ENCODE data around the gene TMCO4.
A peak's percentile ranks its signal among the peaks of the same experiment; 100 is the strongest.
"Not testable (repeated sequence)": the region's sequence is repeated elsewhere in the genome, so short reads cannot be mapped to it uniquely, and the experiment has no call there.

The TMCO4 gene

DNA sequence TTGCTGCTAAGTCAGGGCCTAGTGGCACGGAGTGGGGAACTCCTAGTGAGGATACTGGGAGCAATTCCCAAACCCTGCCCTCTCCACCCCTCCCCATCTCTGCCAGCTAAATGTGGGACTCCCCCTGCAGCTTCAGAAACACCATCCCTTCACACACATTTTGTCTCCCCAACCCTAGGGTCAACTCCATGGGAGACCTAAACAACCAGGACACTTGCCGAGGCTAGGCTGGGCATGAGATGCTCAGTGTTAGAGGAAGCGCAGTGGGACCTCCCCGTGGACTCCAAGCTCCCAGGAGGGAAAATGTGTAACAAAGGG is 13.9 kb upstream of the TMCO4 start:
- DNase-seq (ENCODE audit: low spot score) = no peak

DNA sequence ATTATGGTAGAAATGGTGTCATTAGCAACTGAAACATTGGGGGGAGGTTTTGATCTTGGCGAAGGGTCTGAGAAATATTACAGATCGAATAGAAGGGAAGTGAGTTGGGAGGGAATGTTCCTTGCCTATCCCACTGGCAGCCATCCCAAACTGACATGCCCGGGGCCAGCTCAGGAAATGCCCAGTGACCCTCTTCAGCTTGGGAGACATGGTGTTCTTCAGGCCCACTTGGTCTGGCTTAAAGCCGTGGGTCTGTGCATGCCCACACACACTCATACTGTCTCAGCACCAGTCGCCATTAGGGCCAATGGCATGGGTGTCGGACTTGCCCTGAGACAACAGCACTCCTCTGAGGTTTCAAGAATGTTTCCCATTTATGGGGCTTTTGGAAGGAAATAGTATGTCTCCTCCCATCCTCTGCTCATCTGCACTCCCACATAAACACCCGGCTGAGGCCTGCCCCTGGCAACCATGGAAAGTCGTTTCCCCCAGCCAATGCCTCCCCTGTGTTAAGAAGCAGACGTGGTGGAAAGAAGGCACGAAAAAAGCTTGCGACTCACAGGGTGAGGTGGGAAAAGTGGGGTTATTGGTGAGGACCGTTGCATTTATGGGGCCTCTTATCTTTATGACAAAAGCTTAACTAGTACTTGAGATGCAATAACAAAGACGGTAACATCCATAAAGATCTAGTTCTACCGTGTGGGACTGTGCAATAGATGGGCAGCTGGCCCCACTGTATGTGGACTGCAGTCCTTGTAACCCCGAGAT is 13.3 kb upstream of the TMCO4 start:
- DNase-seq (ENCODE audit: low spot score) = no peak

DNA sequence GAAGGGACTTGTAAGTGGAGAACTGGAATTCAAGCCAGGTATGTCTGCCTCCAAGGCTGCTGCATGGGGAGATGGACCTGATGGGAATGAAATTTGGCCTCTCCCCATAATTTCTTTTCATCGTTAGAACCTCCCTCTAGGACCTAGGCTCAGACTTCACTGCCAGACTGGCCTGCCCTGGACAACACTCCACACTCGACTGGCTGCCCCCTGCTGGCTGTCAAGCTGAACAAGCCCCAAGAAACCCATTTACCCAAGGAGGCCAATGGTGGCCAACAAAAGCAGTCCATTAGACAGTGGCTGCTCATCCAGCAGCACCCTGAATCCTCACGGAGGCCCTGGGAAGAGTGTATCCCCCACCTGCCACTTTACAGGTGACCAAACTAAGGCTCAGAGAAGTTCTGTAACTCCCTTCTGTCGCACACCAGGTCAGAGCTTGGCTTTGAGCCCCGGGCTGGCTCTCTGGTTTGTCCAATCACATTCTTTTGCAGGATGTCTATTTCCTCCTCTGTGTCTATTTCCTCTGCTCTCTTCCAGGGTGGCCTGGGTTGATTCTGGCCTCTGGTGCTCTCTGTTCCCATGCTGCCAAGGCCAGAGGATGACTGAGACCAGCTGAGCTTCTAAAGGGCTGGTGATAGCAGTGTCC is 11.6 kb upstream of the TMCO4 start:
- DNase-seq (ENCODE audit: low spot score) = peak; percentile 69

DNA sequence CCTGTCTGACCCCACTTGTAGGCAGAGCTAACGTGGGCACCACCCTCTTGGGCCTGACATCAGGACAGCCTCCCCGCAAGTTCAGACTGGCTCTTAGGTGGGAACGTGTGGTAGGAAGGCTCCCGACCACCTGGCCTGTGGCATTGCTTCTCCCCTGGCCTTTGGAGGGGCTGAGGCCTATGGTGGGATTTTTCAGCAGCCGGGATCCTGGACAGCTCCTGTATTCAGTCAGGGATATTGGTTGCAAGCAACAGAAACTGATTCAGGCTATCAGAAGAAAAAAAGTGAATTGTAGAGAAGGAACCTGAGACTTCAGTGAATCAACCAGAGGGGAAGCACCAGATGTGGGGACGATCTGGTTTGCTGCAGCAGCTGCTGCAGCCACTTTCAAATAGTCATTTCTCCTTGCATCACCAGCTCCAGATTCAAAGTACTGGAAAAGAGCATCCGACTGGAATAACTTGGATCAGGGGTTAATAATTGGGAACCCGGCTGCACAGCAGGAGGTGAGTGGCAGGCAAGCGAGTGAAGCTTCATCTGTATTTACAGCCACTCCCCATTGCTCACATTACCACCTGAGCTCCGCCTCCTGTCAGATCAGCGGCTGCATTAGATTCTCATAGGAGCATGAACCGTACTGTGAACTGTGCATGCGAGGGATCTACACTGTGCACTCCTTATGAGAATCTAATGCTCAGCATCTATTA is 9.5 kb upstream of the TMCO4 start:
- no peak for DNase-seq (ENCODE audit: low spot score)

DNA sequence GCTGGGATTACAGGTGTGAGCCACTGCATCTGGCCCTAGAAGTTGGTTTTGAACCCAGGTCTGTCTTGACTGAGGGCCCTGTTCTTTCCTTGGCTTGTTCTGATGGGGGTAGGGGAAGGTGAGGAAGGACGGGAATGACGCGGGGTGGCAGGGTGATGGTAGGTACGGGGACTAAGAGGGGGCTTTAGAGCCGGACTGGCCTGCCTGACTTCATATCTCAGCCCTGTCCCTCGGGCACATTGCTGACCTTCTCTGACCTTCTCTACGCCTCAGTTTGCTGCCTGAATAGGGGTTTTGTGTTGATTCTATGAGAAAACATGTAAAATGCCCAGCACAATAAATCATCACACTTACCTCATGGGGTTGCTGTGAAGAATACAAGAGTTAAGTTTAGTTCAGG is 8.6 kb upstream of the TMCO4 start:
- no peak for DNase-seq (ENCODE audit: low spot score)

DNA sequence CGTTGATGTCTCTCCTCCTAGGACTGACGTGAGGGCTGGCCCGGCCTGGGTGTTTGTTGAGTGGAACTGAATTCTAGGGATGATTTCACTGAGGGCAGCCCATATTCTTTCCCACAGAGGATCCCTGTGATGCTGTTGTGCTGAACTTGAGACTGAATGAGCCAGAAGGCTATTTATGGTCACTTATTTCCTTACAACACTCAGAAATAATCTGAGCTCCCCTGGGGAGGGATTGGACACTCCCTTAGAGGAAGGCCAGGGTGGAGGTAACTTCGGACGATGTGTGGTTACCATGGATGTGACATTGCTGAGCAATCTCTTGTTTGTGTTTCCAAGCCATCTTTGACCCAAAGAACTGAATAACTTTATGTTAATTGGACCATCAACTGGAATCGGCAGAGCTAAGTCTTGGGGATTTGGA is 5.1 kb upstream of the TMCO4 start:
- DNase-seq (ENCODE audit: low spot score) = no peak

DNA sequence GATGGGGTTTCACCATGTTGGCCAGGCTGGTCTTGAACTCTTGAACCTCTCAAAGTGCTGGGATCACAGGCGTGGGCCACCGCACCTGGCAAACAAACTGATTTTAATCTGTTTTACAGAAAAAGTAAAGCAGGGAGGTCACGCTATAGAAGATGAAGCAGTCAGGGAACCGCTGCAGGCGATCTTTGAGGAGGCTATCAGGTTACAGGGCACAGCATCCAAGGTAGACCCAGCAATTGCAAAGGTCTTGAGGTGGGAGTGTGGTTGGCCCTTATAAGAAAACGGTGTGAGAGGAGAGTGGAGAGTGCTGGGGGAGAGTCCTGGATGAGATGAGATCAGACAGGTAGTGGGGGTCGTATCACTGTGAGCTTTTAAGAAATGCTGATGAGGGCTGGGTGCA is 2.6 kb upstream of the TMCO4 start:
- no peak for DNase-seq (ENCODE audit: low spot score)

DNA sequence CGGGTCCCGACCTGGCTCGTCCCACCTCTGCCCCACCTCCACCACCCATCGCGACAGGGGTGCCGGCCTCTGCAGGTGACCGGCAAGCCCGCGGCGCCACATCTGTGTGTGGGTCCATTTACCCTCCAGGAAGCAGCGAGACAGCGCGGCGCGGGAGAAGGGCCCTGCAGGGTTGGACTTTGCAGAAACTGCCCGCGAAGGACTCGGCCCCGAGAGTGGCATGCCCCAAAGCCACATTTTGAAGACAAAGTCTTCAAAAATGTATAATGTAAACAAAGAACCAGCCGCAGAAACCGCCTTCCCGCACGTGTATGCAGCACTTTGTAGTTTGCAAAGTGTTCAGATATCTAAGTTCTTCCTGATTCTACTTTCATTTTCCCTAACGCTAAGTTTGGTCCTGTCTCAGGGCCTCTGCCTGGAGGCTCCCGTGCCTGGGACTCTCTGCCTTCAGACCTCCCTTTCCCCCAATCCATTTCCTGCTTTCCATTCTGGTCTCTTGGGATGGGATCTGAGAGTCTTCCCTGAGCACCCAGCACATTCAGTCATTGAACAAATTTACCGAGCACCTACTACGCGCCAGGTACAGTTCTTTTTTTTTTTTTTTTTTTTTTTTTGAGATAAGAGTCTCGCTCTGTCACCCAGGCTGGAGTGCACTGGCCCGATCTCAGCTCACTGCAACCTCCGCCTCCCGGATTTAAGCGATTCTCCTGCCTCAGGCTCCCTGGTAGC is 524 bp upstream of the TMCO4 start:
- DNase-seq (ENCODE audit: low spot score) = no peak

DNA sequence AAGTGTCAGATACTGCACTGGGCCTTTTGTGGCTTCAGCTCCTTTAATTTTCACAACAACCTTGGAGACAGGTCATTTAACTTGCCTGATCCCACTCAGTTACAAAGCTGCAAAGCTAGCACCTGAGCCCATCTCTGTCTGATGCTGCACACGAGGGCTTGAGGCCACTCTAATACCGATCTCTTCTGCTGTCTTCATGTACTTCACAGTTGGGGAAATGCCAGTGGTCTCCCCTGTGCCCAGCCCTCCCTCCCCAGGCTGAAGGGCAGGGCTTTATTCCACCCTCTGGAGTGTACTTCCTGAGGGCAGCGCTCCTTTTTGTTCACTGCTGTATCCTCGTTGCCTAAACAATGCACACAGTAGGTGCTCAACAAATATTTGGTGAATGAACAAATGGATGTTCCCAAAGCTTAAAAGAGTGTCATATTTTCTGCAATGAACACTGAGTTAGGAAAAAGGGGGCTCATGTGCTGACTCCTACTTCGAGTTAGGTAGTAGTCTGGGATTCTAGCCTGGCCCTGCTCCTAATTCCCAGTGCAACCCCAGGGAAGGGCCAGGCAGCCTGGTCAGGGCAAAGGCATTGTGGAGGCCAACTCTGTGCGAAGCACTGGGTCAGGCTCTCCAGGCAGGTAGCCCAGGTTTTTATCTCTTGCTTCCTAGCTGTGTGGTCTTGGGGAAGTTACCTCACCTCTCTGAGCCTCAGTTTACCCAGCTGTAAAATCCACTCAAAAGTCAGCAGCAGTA is 1.1 kb downstream of the TMCO4 start:
- DNase-seq (ENCODE audit: low spot score) = no peak

DNA sequence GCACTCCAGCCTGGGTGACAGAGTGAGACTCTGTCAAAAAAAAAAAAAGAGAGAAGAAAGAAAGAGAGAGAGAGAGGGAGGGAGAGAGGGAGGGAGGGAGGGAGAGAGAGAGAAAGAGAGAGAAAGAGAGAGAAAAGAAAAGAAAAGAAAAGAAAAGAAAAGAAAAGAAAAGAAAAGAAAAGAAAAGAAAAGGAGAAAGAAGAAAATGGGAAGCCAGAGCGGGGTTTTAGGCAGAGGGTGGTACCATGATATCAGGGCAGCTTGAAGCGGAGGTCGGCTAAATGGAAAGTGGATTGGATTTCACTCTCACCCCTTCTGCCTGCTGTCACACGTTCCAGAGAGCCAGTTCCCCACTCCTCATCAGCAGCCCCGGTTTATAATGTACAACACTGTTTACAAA is 1.9 kb downstream of the TMCO4 start:
- DNase-seq (ENCODE audit: low spot score) = no peak

DNA sequence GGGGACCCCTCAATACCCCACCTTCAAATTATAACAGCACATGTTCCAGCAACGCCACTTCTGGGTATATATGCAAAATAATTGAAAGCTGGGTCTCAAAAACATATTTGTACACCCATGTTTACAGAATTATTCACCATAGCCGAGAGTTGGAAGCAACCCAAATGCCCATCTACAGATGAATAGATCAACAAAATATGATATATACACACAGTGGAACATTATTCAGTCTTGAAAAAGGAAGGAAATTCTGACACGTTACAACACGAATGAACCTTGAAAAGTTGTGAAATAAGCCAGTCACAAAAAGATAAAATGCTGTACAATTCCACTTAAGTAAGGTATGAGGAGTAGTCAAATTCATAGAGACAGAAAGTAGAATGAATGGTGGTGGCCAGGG is 5.1 kb downstream of the TMCO4 start:
- no peak for DNase-seq (ENCODE audit: low spot score)

DNA sequence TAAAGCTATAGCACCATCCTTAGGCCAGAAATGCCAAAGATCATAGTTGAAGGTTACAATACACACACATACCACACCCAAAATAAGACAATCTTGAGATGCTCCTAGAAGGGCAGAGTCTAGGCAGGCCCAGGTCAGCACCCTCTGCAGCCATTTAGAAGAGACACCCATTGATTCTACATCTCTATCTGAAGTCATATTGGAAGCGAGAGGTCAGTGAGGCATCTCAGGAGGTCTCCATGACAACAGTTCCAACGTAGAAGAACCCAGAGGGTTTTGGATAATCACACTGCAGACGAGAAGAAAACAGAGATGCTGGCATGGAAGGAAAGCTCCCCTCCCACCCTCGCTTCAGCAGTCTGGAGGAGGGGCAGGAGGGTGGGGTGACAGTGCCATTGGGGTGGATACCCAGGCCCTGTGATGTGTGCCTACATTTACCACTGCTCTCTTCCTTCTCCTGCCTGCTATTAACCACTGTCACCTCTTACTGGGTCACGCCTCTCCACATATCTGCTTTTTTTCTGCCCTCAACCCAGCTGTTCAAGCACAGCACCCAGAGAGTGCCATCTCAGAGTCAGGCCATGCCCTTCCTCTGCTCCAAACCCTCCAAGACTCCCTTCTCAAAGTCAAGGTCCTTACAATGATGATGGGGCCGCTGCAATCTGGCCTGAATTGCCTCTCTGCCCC is 6.2 kb downstream of the TMCO4 start:
- DNase-seq (ENCODE audit: low spot score) = no peak

DNA sequence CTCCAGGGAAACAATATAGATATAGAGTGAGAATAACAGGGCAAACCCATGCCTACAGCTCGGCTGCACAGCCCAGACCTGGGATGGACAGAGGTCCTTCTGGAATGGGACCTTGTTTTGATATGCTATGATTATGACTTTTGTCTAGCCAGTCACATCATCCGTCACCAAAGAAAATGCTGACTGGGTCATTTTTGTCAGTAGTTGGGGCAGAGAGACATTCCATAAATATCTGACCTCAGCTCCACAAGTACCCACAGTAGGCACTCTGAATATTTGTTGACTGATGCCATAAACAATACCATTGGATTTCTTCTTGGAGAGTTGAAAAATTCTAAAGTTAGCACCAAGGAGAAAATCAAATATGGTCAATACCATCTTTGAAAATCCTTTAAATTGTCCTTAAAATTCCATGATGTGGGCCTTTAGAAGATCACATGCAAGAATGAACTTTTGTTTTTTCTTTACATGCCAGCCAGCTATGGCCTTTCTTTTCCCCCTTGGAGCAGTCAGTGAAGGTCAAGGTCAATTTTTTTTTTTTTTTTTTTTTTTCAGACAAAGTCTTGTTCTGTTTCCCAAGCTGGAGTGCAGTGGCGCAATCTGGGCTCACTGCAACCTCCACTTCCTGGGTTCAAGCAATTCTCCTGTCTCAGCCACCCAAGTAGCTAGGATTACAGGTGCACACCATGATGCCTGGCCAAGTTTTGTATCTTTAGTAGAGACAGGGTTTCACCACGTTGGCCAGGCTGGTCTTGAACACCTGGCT is 7.3 kb downstream of the TMCO4 start:
- no peak for DNase-seq (ENCODE audit: low spot score)

DNA sequence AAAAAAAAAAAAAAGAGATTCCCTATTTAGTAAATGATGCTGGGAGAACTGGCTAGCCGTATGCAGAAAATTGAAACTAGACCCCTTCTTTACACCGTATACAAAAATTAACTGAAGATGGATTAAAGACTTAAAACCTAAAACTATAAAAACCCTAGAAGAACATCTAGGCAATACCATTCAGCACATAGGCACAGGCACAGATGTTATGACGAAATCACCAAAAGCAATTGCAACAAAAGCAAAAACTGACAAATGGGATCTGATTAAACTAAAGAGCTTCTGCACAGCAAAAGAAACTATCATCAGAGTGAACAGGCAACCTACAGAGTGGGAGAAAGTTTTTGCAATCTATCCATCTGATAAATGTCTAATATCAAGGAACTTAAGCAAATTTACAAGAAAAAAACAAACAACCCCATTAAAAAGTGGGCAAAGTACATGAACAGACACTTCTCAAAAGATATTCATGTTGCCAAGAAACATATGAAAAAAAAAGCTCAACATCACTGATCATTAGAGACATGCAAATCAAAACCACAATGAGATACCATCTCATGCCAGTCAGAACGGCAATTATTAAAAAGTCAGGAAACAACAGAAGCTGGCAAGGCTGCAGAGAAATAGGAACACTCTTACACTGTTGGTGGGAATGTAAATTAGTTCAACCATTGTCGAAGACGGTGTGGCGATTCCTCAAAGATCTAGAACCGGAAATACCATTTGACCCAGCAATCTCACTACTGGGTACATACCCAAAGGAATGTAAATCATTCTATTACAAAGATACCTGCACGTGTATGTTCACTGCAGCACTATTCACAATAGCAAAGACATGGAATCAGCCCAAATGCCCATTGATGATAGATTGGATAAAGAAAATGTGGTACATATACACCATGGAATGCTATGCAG is 9.4 kb downstream of the TMCO4 start:
- not testable (repeated sequence) for DNase-seq (ENCODE audit: low spot score)

DNA sequence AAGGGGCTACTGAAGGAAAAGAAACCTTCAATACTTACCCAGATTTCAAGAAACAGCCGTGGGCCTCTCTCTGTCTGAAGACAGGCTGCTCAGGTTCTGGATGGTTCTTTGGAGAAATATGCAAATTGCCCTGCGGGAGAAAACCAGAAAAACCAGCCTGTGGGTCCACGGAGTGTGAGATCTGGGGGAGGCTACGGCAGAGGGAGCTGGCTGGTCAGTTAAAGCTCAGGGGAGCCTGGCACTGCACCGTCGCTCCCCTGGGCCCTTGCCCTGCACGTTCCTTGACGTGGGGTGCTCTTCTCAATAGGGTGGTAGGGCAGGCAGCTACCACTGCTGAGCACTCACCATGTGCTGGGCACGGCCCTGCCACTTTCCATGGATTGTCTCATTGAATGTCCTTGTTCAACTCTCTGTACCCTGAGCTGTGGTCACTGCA is 12.7 kb downstream of the TMCO4 start:
- DNase-seq (ENCODE audit: low spot score) = peak; percentile 81

DNA sequence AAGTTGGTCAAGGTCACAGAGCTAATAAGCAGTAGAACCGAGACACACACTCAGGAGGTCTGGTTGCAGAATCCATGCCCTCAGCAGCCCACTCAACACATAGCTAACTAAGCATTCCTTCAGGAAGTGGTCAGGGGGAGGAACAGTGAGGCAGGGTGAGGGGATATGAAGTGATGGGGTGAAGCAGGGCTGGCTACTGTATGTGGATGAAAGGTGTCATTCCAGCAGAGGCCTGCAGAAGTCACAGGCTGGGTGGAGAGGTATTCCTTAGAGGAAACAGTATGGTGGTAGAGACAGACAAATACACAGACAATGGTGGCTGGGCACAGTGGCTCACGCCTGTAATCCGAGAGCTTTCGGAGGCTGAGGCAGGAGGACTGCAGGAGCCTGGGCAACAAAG is 14.1 kb downstream of the TMCO4 start:
- no peak for DNase-seq (ENCODE audit: low spot score)

DNA sequence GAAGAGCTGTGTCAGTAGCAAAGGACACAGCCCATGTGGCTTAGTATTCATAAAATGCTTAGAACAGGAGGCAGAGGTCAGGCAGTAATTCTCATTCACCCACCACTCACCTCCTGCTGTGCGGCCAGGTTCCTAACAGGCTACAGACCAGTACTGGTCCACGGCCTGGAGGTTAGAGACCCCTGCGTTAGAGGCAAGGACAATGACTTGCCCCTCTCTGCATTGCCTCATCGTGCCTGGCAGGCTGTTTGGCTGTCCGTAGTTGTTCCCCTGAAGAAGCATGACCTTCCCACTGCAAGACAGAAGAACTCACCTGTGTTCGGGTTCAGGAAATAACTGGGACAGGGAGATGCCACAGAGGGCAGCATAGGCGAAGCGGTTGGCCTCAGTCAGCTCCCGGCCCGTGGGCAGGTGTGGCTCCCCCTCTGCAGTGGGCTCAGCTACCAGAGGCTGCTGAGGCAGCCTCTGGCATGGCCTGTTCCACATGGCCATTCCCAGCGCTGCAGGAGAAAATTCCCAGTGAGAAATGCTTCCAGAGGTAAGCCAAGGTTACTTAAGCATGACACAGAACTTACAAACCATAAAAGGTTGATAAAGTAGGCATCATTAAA is 19.3 kb downstream of the TMCO4 start:
- no peak for DNase-seq (ENCODE audit: low spot score)

DNA sequence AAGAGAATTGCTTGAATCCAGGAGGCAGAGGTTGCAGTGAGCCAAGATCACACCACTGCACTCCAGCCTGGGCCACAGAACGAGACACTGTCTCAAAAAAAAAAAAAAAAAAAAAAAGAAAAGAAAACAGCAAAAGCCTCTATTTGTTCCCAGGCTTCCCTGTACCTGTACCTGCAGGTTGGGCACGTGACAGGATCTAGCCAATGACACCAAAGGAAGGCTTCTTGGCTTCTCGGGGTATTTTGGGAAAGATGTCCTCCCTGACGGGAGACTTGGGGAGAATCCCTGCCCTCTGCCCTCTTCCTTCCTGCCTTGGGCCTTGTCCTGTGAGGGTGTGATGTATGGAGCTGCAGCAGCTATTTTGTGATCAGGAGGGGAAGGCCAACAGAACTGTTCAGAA is 22.8 kb downstream of the TMCO4 start:
- no peak for DNase-seq (ENCODE audit: low spot score)

DNA sequence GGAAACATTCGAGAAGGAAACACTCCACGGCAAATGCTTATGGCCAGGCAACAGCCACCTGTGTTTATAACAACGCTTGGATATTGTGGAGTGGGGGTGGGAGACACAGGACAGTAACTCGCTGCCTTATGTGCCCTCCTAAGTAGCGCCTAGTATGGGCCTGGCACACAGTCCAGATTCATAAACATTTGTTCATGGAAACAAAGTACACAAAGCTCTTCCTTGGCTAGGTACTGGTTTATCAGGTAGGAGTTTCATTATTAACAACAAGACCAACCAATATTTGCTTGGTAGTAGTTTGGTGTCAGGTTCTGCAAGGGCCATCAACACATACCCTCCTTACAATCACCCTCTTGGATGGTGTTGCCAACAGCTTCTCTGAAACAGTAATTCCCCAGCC is 23.4 kb downstream of the TMCO4 start:
- DNase-seq (ENCODE audit: low spot score) = no peak
